ENCODE results near the gene LYPD6B.

The LYPD6B gene

GRCh38 chr2:149070681-149071320 lies 32.3 kb downstream of the LYPD6B start:
- no peak for DNase-seq (ENCODE audit: low read depth in 2 of 2)

- no peak for DNase-seq (ENCODE audit: low read depth in 2 of 2)
These were observed 36.6 kb downstream of the LYPD6B start for GRCh38 chr2:149075105-149075504.

GRCh38 chr2:149075853-149076252 lies 37.4 kb downstream of the LYPD6B start:
- no peak for DNase-seq (ENCODE audit: low read depth in 2 of 2)

GRCh38 chr2:149076863-149077412 lies 38.4 kb downstream of the LYPD6B start:
- DNase-seq (ENCODE audit: low read depth in 2 of 2), result no peak

GRCh38 chr2:149077861-149078260 lies 39.4 kb downstream of the LYPD6B start:
- DNase-seq (ENCODE audit: low read depth in 2 of 2), result no peak

GRCh38 chr2:149080099-149080498 lies 41.6 kb downstream of the LYPD6B start:
- no peak for DNase-seq (ENCODE audit: low read depth in 2 of 2)

GRCh38 chr2:149080971-149081370 lies 42.5 kb downstream of the LYPD6B start:
- no peak for DNase-seq (ENCODE audit: low read depth in 2 of 2)

- DNase-seq (ENCODE audit: low read depth in 2 of 2), result no peak
These were observed 43.6 kb downstream of the LYPD6B start for GRCh38 chr2:149082079-149082478.

GRCh38 chr2:149082735-149083134 lies 44.2 kb downstream of the LYPD6B start:
- DNase-seq (ENCODE audit: low read depth in 2 of 2), result no peak

- DNase-seq (ENCODE audit: low read depth in 2 of 2), result no peak
These were observed 46.7 kb downstream of the LYPD6B start for GRCh38 chr2:149084924-149085795.

GRCh38 chr2:149087751-149088150 lies 49.3 kb downstream of the LYPD6B start:
- no peak for DNase-seq (ENCODE audit: low read depth in 2 of 2)

GRCh38 chr2:149089068-149089467 lies 50.6 kb downstream of the LYPD6B start:
- DNase-seq (ENCODE audit: low read depth in 2 of 2), result no peak

- no peak for DNase-seq (ENCODE audit: low read depth in 2 of 2)
These were observed 52.2 kb downstream of the LYPD6B start for GRCh38 chr2:149090706-149091105.

- no peak for DNase-seq (ENCODE audit: low read depth in 2 of 2)
These were observed 55.1 kb downstream of the LYPD6B start for GRCh38 chr2:149093579-149093978.

GRCh38 chr2:149094217-149095015 lies 55.9 kb downstream of the LYPD6B start:
- DNase-seq (ENCODE audit: low read depth in 2 of 2), result no peak

- no peak for DNase-seq (ENCODE audit: low read depth in 2 of 2)
These were observed 60.2 kb downstream of the LYPD6B start for GRCh38 chr2:149098701-149099100.

GRCh38 chr2:149099298-149099697 lies 60.8 kb downstream of the LYPD6B start:
- no peak for DNase-seq (ENCODE audit: low read depth in 2 of 2)

GRCh38 chr2:149100739-149101699 lies 62.5 kb downstream of the LYPD6B start:
- no peak for DNase-seq (ENCODE audit: low read depth in 2 of 2)

GRCh38 chr2:149101818-149102217 lies 63.3 kb downstream of the LYPD6B start:
- DNase-seq (ENCODE audit: low read depth in 2 of 2), result no peak

- DNase-seq (ENCODE audit: low read depth in 2 of 2), result no peak
These were observed 64.7 kb downstream of the LYPD6B start for GRCh38 chr2:149103081-149103620.

GRCh38 chr2:149104221-149104620 lies 65.7 kb downstream of the LYPD6B start:
- DNase-seq (ENCODE audit: low read depth in 2 of 2), result no peak

All from stimulated activated CD8-positive, alpha-beta memory T cell treated with anti-CD3 and anti-CD28 coated beads, Interleukin-2, amount 100 ng/mL, for 1 hour (primary cell).